GM19193 (cell line): ENCODE data around the gene RBBP4.

Experiments used
- POLR2A ChIP-seq: IDR thresholded peaks from 4 replicates; pipeline ENCODE4 v1.6.1; 2011; ENCODE audit not compliant: insufficient read depth, insufficient read length; ENCODE audit errors: extremely low read depth

RBBP4 gene

GRCh38 chr1:32627596-32628162 lies 23.3 kb upstream of the RBBP4 start:
- TF ChIP-seq POLR2A = no peak

GRCh38 chr1:32632829-32633228 lies 18.2 kb upstream of the RBBP4 start:
- no peak for TF ChIP-seq POLR2A

GRCh38 chr1:32635508-32636277 lies 15.3 kb upstream of the RBBP4 start:
- no peak for TF ChIP-seq POLR2A

GRCh38 chr1:32636914-32637645 lies 13.9 kb upstream of the RBBP4 start:
- no peak for TF ChIP-seq POLR2A

GRCh38 chr1:32639489-32640075 lies 11.4 kb upstream of the RBBP4 start:
- TF ChIP-seq POLR2A = no peak

GRCh38 chr1:32644426-32644825 lies 6.6 kb upstream of the RBBP4 start:
- TF ChIP-seq POLR2A = no peak

- no peak for TF ChIP-seq POLR2A
Observed at GRCh38 chr1:32647308-32648134, 3.5 kb upstream of the RBBP4 start.

- peak; percentile 78 for TF ChIP-seq POLR2A
Observed at GRCh38 chr1:32650248-32650751, 708 bp upstream of the RBBP4 start, which contains the start of gene ZBTB8OS. ZBTB8OS (minus strand) TSS chr1:32650550; CDS start chr1:32650529, 21 bp downstream.

- TF ChIP-seq POLR2A = no peak
Observed at GRCh38 chr1:32651461-32652073, 559 bp downstream of the RBBP4 start.

GRCh38 chr1:32652244-32652962 lies 1.4 kb downstream of the RBBP4 start:
- no peak for TF ChIP-seq POLR2A

GRCh38 chr1:32659581-32659980 lies 8.6 kb downstream of the RBBP4 start:
- no peak for TF ChIP-seq POLR2A

GRCh38 chr1:32665915-32666314 lies 14.9 kb downstream of the RBBP4 start:
- TF ChIP-seq POLR2A = no peak

- TF ChIP-seq POLR2A = no peak
Observed at GRCh38 chr1:32666901-32667566, 16.0 kb downstream of the RBBP4 start.
